ENCODE measurements around the gene WAS. TPM values are rescaled to one million over a fixed set of nuclear protein-coding genes. Genes with fewer than 3 reads are reported as not detected.
"Not testable (repeated sequence)": the region's sequence is repeated elsewhere in the genome, so short reads cannot be mapped to it uniquely, and the experiment has no call there.

Gene WAS
- total RNA-seq, 2 donors from 2014 or later, result 1.0 TPM; not detected in 1

GRCh38 chrX:48649102-48649501, 34.5 kb upstream of the WAS start:
- Histone ChIP-seq H3K27me3 (no peaks in the 10 kb centered on the region), H3K9me3 (no peaks in the 10 kb centered on the region), H3K4me3 (no peak overlapping the region), H3K4me1 (no peaks in the 10 kb centered on the region), H3K36me3 (replicated peaks in 1 of 2; ENCODE audit: insufficient read depth in 1 of 2, low read depth in 2 of 2) (no peaks in the 10 kb centered on the region), H3K27ac (no peak overlapping the region)
- WGBS, 2 donors, result 68 to 76% methylated on average over 3 of the region's 3 CpGs
- intact Hi-C loops (cut with DNase I), result no loop called here
- TF ChIP-seq POLR2A (IDR thresholded peaks at IDR 0.05) (no peak), CTCF (IDR thresholded peaks at IDR 0.05) (no peak)
- DNase-seq (no peak), ATAC-seq (no peak)

GRCh38 chrX:48652055-48652579, 31.5 kb upstream of the WAS start:
- H3K9me3 ChIP-seq; H3K27me3 ChIP-seq; H3K36me3 ChIP-seq (replicated peaks in 1 of 2; ENCODE audit: insufficient read depth in 1 of 2, low read depth in 2 of 2); DNase-seq; ATAC-seq; H3K4me1 ChIP-seq; intact Hi-C loops (cut with DNase I); H3K4me3 ChIP-seq; H3K27ac ChIP-seq: not testable (repeated sequence)
- 59 to 79% methylated on average over 4 to 5 of the region's 5 CpGs for WGBS, 2 donors

DNA sequence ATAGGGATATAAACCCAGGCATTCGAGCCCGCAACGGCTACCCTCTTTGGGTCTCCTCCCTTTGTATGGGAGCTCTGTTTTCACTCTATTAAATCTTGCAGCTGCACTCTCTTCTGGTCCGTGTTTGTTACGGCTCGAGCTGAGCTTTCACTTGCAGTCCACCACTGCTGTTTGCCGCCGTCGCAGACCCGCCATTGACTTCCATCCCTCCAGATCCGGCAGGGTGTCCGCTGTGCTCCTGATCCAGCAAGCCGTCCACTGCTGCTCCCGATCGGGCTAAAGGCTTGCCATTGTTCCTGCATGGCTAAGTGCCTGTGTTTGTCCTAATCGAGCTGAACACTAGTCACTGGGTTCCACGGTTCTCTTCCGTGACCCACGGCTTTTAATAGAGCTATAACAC, 28.9 kb upstream of the WAS start:
- H3K27me3 ChIP-seq; DNase-seq; H3K27ac ChIP-seq; H3K9me3 ChIP-seq; H3K4me1 ChIP-seq; intact Hi-C loops (cut with DNase I); H3K4me3 ChIP-seq; H3K36me3 ChIP-seq (replicated peaks in 1 of 2; ENCODE audit: insufficient read depth in 1 of 2, low read depth in 2 of 2); ATAC-seq: not testable (repeated sequence)
- WGBS, 2 donors, result 5 to 30% methylated on average over 3 to 18 of the region's 19 CpGs

DNA sequence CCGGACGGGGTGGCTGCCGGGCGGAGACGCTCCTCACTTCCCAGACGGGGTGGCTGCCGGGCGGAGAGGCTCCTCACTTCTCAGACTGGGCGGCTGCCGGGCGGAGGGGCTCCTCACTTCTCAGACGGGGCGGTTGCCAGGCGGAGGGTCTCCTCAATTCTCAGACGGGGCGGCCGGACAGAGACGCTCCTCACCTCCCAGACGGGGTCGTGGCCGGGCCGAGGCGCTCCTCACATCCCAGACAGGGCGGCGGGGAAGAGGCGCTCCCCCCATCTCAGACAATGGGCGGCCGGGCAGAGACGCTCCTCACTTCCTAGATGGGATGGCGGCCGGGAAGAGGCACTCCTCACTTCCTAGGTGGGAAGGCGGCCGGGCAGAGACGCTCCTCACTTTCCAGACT, 23.9 kb upstream of the WAS start:
- H3K27me3 ChIP-seq; DNase-seq; H3K36me3 ChIP-seq (replicated peaks in 1 of 2; ENCODE audit: insufficient read depth in 1 of 2, low read depth in 2 of 2); intact Hi-C loops (cut with DNase I); H3K4me3 ChIP-seq; H3K27ac ChIP-seq; H3K4me1 ChIP-seq; H3K9me3 ChIP-seq; ATAC-seq: not testable (repeated sequence)
- WGBS, 2 donors, result 83% methylated on average over 2 of the region's 34 CpGs; no CpG with 5 or more reads in 1 of the 2 donors

DNA sequence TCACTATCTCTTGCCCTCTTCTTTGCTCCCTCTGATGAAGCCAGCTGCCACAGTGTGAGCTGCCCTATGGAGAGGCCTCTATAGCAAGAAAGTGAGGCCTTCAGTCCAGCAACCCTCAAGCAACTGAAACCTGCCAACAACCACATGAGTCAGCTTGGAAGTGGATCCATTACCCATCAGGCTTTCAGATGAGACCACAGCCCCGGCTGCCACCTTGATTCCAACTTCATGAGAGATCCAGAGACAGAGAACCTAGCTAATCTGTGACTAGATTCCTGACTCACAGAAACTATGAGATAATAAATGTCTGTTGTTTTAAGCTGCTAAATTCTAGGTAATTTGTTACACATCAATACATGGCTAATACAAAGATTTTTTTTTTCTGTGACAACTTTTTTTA, 20.4 kb upstream of the WAS start:
- TF ChIP-seq POLR2A (IDR thresholded peaks at IDR 0.05) (no peak), CTCF (IDR thresholded peaks at IDR 0.05) (no peak)
- Histone ChIP-seq H3K9me3 (no peaks in the 10 kb centered on the region), H3K36me3 (replicated peaks in 1 of 2; ENCODE audit: insufficient read depth in 1 of 2, low read depth in 2 of 2) (no peaks in the 10 kb centered on the region), H3K4me1 (no peaks in the 10 kb centered on the region), H3K27ac (no peak overlapping the region), H3K4me3 (no peak overlapping the region), H3K27me3 (no peaks in the 10 kb centered on the region)
- WGBS, 2 donors, result 91 to 100% methylated on average over 1 of the region's 1 CpG
- ATAC-seq, result no peak
- intact Hi-C loops (cut with DNase I), result no loop called here
- DNase-seq, result no peak

- intact Hi-C loops (cut with DNase I), result no loop called here
- H3K4me3 ChIP-seq, result no peak overlapping the region
- DNase-seq, result no peak
- no peaks in the 10 kb centered on the region for H3K27me3 ChIP-seq
- WGBS, 2 donors, result 78 to 88% methylated on average over 1 of the region's 1 CpG
- TF ChIP-seq POLR2A (IDR thresholded peaks at IDR 0.05) (no peak), CTCF (IDR thresholded peaks at IDR 0.05) (no peak)
- no peaks in the 10 kb centered on the region for H3K36me3 ChIP-seq (replicated peaks in 1 of 2; ENCODE audit: insufficient read depth in 1 of 2, low read depth in 2 of 2)
- H3K9me3 ChIP-seq, result no peaks in the 10 kb centered on the region
- ATAC-seq, result no peak
- no peak overlapping the region for H3K27ac ChIP-seq
- H3K4me1 ChIP-seq, result no peaks in the 10 kb centered on the region
Observed at GRCh38 chrX:48664156-48664555, 19.4 kb upstream of the WAS start.

Data from body of pancreas (tissue), 4 donors.